ENCODE measurements around the gene FGF14. TPM values are rescaled to one million over a fixed set of nuclear protein-coding genes. Genes with fewer than 3 reads are reported as not detected.

Gene FGF14
- total RNA-seq, 3 donors from 2014 or later, result under 0.01 to 0.29 (median under 0.01) TPM

DNA sequence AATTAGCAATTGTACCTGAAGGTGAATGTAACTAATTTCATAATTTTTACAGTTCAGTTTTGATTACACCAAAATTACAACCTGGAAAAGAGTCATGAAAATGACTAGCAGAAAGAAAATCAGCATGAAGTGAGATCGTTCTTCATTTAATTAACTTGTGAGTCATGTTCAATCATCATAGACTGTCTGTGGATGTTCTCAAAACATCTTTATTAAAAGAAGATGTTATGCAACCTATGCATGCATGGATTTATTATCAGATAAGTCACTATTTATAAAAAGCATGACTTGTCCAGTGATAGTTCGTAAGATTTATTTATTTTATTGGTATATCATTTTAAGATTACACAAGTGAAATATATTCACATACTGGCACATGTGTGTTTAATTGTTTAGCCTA is 703.4 kb downstream of the FGF14 start:
- Histone ChIP-seq H3K36me3 (no peaks in the 10 kb centered on the region), H3K27me3 (no peaks in the 10 kb centered on the region), H3K4me3 (no peak overlapping the region), H3K27ac (no peak overlapping the region), H3K9me3 (no peaks in the 10 kb centered on the region), H3K4me1 (no peaks in the 10 kb centered on the region)
- DNase-seq (ENCODE audit: low spot score in 2 of 2), result no peak
- intact Hi-C loops (cut with DNase I; ENCODE audit: low total_unique reads), result no loop called here
- TF ChIP-seq POLR2AphosphoS5 (IDR thresholded peaks at IDR 0.05) (no peak), CTCF (IDR thresholded peaks at IDR 0.05) (no peak), POLR2A (IDR thresholded peaks at IDR 0.05) (no peak)

- Histone ChIP-seq H3K27me3 (no peaks in the 10 kb centered on the region), H3K9me3 (no peaks in the 10 kb centered on the region), H3K36me3 (no peaks in the 10 kb centered on the region), H3K4me1 (no peaks in the 10 kb centered on the region), H3K4me3 (no peak overlapping the region), H3K27ac (no peak overlapping the region)
- DNase-seq (ENCODE audit: low spot score in 2 of 2), result no peak
- intact Hi-C loops (cut with DNase I; ENCODE audit: low total_unique reads), result no loop called here
- TF ChIP-seq POLR2AphosphoS5 (IDR thresholded peaks at IDR 0.05) (no peak), POLR2A (IDR thresholded peaks at IDR 0.05) (no peak), CTCF (IDR thresholded peaks at IDR 0.05) (no peak)
Observed at GRCh38 chr13:101697745-101698144, 704.1 kb downstream of the FGF14 start.

DNA sequence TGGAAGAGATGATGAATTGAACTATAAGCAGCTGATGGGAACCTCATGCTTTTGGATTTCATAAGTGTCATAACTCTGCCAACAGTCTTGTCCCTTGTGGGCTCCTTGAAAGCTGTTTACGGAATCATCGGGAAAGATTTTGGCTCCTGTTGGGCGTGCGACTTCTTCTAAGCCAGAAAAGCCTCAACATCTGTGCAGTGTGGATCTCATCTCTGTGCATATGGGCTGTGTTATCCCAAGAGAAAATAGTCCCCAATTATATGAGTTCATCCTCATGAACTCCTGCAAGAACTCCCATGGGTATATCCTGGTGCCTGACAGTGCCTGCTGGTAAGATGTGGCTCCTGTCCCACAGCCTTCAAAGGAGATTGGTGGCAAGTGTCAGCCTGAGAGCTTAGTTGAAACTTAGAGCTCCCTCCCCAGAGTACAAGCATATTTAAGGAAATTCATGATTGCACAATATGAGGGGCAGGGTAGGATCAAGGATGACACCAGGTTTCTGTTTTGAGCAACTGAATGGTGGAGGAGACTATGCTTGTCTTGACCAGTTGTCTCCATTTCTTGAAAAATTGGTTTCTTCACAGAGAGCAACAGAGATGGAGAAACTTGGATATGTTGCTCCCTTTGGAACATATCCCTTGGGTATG is 705.9 kb downstream of the FGF14 start:
- H3K9me3 ChIP-seq, result no peaks in the 10 kb centered on the region
- H3K36me3 ChIP-seq, result no peaks in the 10 kb centered on the region
- no peak for DNase-seq (ENCODE audit: low spot score in 2 of 2)
- H3K4me3 ChIP-seq, result no peak overlapping the region
- TF ChIP-seq POLR2A (IDR thresholded peaks at IDR 0.05), result no peak
- TF ChIP-seq POLR2AphosphoS5 (IDR thresholded peaks at IDR 0.05), result no peak
- H3K27me3 ChIP-seq, result no peaks in the 10 kb centered on the region
- H3K4me1 ChIP-seq, result no peaks in the 10 kb centered on the region
- no peak overlapping the region for H3K27ac ChIP-seq
- intact Hi-C loops (cut with DNase I; ENCODE audit: low total_unique reads), result no loop called here

DNA sequence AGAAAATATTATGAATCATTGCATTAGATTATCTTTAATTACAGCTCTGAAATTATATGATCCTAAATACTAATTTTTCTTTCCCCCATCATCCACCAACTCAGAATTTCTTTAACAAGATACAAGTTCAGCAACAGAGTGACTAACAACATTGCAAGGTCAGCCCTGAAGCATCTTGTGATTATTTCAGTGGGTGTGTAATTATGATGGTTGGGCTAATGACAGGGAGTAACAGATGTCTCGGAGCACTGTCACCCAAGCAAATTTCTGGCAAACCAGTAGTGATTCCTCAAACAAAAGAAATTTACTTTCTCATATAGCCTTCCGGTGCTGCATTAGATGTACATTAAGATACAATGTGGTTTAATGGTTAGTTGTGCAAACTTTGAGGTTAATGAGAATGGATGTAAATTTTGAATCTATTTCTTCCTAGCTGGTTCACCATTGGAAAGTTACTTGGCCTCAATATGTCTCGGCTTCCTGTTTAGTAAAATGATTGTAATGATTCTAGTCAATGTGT is 710.4 kb downstream of the FGF14 start:
- no peak overlapping the region for H3K27ac ChIP-seq
- intact Hi-C loops (cut with DNase I; ENCODE audit: low total_unique reads), result no loop called here
- H3K4me3 ChIP-seq, result no peak overlapping the region
- H3K9me3 ChIP-seq, result no peaks in the 10 kb centered on the region
- no peaks in the 10 kb centered on the region for H3K4me1 ChIP-seq
- no peak for DNase-seq (ENCODE audit: low spot score in 2 of 2)
- no peaks in the 10 kb centered on the region for H3K27me3 ChIP-seq
- TF ChIP-seq POLR2A (IDR thresholded peaks at IDR 0.05), result no peak
- no peak for TF ChIP-seq POLR2AphosphoS5 (IDR thresholded peaks at IDR 0.05)
- no peak for TF ChIP-seq CTCF (IDR thresholded peaks at IDR 0.05)
- no peaks in the 10 kb centered on the region for H3K36me3 ChIP-seq

- no peak overlapping the region for H3K27ac ChIP-seq
- no peaks in the 10 kb centered on the region for H3K9me3 ChIP-seq
- H3K27me3 ChIP-seq, result no peaks in the 10 kb centered on the region
- intact Hi-C loops (cut with DNase I; ENCODE audit: low total_unique reads), result no loop called here
- H3K4me1 ChIP-seq, result no peaks in the 10 kb centered on the region
- TF ChIP-seq CTCF (IDR thresholded peaks at IDR 0.05), result no peak
- no peak for TF ChIP-seq POLR2AphosphoS5 (IDR thresholded peaks at IDR 0.05)
- TF ChIP-seq POLR2A (IDR thresholded peaks at IDR 0.05), result no peak
- no peaks in the 10 kb centered on the region for H3K36me3 ChIP-seq
- no peak overlapping the region for H3K4me3 ChIP-seq
- DNase-seq (ENCODE audit: low spot score in 2 of 2), result no peak
Observed at GRCh38 chr13:101690871-101691270, 711.0 kb downstream of the FGF14 start.
